ENCODE results near the gene ACADL. TPM values are rescaled to one million over a fixed set of nuclear protein-coding genes. Genes with fewer than 3 reads are reported as not detected.

Gene ACADL
- total RNA-seq, 1 donor from 2014 or later = 6.2 TPM

DNA sequence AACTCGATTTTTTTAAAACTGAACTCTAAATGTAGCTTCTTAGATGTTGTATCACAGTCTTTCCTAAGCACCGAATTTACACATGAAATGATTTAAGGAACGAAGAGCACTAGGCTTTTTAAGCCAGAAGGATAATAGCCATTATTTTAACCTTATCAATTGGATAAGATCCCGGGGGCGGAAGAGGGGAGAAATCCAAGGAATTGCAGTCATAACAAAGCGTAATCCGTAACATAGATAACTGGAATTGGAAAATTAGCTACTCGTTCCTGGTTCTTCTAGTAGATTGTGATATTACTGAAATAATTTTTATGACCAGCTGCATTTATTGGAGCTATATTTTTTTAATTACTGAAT, 53.0 kb downstream of the ACADL start:
- no peak for DNase-seq (ENCODE audit: low spot score)
- intact Hi-C loops (cut with DNase I) = no loop called here

DNA sequence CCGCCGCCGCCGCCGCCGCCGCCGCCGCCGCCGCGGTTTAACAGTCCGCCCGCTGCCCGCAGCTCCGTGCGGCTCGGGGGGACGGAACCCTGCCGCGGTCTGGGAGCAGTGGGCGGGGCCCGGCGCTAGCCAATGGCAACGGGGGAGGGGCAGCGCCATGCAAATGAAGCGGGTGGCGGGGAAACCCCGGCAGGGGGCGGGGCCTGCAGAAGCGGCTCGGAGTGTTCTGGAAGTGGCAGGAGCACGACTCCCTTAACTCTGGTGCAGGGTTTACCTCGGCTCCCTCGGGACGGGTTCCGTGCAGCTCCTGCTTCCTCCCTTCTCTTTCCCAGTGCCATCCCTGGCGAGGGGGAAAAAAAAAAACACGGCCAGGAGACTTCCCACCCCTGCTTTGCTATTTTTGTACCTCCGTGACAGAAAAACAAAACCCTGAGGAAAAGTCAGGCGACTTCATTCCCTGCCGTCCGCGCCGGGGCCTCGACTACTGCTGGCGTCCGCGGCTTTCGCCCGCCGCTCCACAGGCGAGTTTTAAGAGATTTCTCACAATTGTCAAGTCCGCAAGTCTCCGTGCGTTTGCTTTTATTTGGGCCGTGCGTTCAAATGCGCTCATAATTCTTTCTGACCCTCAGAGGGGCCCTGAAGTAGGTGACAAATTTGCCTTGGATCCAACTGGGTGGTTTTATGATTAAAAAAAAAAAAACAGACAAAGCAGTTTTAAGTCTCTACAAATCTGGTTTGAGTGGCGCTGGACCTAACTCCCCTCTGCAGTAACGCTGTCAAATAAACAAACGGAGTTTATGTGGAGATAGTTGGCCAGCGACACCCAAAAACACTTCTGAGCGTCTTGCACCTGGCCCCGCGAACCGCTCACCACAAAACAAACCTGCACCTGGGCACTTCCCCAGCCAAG, 53.7 kb downstream of the ACADL start, which contains the start of gene KANSL1L:
Gene KANSL1L (minus strand): TSS at position 101 of the 910 bp plus-strand sequence. CDS start 16,827 bp downstream, outside the sequence.
- peak; percentile 100 for DNase-seq (ENCODE audit: low spot score)
- intact Hi-C loops (cut with DNase I) = no loop called here

DNA sequence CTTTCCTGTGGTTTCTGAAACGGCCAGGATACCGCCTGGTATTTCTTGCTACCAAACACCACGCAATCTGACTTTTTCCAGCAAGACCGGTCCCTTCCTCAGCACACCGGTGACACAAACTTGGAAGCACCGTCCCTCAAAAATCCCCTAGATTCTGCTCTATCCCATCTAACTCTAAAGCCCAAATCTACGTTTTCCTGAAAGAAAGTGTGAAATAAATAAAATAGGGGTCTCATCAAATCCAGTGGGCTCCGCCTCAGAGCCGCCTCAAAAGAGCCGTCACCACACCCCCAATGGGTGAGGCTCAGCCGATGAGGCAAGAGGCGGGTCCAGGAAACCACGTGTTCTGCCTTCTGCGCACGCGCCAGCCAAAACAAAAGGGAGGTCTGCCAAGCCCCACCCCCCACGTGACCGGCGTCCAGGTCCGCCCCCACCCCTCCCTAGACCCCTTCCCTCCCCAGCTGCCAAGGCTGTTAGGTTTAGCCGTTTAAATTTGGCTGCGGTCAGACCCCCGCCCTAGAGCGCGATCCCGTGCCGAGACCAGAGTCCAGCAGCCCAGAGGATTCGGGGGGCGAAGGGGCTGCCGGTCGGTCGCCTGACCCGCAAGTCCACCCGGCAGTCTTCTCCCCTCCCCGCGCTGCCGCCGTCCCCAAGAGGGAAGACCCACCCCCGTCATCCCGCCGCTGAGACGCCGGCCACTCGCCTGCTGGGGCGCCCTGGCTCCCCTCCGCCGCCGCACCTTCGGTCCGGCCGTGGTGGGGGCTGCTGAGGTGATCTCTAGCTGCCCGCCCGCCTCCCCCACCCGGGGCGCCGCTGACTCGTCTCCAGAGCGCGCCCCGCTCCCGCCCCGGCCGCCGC, 54.6 kb downstream of the ACADL start:
- DNase-seq (ENCODE audit: low spot score) = peak; percentile 99
- intact Hi-C loops (cut with DNase I) = loop anchor here (1.0 kb wide), 1 partner anchor 168 kb away; the partner anchor contains the start of gene RPE

DNA sequence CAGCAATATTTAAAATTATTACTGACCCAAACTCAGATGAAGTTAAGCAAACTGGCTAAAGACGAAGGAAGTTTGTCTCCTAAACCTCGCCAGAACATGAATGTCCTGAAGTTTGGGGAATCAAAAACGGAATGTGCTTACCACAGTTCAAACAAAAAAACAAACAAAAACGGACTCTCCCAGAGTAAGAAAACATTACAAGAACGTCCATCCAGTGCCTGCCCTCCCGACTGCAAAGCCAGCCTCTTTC, 55.1 kb downstream of the ACADL start:
- no peak for DNase-seq (ENCODE audit: low spot score)
- intact Hi-C loops (cut with DNase I) = loop anchor here (1.0 kb wide), 1 partner anchor 168 kb away; the partner anchor contains the start of gene RPE

DNA sequence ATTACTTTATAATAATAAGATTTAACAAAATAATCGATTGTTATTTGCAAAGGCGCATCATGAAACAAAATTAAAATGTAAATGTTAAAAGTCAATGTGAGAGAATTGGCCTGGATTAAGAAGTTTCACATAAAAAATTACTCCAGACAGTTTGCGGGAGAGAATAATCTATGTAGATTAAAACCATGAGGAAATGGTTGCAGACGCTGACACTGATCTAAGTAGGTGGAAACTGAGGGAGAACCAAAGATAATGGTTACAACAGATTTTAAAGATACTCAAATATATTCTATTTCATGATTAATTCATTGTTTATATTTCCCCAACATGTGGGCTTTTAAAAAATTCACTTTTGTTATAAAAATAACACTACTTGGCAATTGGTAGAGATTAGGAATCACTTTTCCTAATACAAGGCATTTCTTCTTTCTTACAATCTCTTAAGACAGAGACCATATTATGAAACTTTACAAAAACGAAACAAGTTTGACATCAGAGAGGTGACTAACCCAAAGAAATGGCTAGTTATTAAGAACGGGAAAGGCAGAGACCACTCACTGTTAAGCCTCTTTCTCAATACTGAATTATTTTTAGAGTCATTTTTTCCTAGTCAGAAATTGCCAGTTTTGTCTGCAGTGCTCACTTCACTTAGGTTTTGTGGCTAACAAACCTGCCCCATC, 55.6 kb downstream of the ACADL start:
- intact Hi-C loops (cut with DNase I) = loop anchor here (1.0 kb wide), 1 partner anchor 167 kb away; the partner anchor contains the start of gene RPE

DNA sequence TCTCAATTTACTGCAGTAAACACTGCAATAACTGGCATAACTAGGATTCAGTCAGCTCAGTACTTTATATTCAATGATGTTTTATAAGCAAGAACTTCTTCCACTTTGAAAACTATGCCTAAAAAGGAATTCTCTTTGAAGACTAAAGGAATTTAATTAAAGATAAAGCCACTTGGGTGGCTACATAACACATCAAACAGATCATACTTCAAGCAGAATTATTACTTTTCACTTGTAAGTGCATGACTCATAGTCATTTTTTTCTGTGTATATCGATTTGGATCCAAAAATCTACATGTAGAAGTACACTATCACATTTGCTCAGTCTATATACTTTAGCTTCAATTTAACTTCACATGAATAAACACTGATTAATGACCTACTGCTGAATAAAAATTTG, 58.0 kb downstream of the ACADL start:
- intact Hi-C loops (cut with DNase I) = no loop called here
- no peak for DNase-seq (ENCODE audit: low spot score)

More for the DNA sequence above, 55.6 kb downstream of the ACADL start:
- DNase-seq (ENCODE audit: low spot score) = no peak

DNA sequence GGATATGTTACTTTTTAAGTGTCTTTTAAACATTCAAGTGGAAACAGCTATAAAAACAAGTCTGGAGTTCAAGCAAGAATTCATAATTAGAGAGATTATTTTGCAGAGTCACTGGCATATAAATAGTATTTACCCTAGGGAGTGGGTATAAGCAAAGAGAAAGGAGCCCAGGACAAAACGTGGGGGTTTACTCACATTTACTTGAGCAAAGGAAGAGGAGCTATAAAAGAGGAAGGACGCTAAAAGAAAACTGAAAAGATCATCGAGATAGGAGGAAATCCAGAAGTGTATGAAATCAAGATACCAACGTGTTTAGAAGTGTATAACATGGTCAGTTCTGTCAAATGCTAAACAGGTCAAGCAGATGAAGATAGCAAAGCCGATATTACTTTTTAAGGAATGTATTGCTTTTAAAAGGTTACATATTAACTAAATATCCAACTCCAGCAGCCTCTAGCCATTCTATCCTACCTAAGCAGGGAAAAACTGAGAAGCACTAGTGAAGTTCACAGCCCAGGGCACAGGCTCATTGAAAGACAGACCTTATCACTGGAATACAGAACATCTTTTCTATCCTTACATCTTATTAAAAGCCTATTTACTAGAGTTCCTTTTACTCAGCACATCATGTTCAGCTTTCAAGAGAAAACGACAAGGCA, 62.7 kb downstream of the ACADL start:
- DNase-seq (ENCODE audit: low spot score) = no peak
- intact Hi-C loops (cut with DNase I) = no loop called here

DNA sequence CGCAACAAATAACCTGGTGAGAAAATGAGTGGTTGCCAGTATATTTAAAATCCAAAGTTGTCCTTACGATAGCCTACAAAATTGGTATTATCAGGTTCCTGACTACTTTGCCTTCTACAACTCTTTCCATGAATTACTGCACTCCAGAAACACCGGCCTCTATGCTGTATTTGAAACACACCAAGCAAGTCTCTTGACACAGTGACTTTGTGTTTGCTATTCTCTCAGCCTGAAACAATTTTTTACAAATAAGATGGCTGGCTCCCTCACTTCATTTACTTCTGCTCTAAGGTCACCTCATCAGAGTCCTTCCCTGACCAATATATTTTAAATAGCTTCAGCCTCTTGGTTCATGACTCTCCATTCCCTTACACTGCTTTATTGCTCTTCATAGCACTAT, 66.2 kb downstream of the ACADL start:
- no peak for DNase-seq (ENCODE audit: low spot score)
- intact Hi-C loops (cut with DNase I) = no loop called here

DNA sequence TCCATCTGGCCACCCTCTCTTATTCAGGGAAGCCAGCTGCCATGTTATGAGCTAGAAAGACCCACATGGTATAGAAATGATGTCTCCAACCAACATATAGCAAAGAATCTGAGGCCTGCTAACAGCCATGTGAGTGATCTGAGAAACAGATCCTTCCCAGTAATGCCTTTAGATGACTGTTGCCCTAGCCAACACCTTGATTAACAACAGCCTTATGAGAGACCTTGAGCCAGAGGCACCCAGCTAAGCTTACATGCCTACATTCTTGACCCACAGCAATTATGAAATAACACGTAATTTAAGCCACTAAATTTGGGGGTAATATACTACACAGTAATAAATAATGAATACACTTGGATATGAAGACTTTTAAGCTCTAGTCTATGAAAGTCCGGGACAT, 67.0 kb downstream of the ACADL start:
- DNase-seq (ENCODE audit: low spot score) = no peak
- intact Hi-C loops (cut with DNase I) = no loop called here

DNA sequence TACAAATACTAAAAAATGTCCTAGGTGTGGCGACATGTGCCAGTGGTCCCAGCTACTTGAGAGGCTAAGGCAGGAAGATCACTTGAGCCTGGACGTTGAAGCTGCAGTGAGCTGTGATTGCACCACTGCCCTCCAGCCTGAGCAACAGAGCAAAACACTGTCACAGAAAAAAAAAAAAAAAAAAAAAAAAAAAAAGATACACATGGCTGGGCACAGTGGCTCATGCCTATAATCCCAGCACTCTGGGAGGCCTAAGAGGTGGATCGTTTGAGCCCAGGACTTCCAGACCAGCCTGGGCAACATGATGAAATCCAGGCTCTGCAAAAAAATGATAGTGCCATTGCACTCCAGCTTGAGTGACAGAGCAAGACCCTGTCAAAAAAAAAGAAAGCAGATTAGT, 67.7 kb downstream of the ACADL start:
- no peak for DNase-seq (ENCODE audit: low spot score)
- intact Hi-C loops (cut with DNase I) = no loop called here

DNA sequence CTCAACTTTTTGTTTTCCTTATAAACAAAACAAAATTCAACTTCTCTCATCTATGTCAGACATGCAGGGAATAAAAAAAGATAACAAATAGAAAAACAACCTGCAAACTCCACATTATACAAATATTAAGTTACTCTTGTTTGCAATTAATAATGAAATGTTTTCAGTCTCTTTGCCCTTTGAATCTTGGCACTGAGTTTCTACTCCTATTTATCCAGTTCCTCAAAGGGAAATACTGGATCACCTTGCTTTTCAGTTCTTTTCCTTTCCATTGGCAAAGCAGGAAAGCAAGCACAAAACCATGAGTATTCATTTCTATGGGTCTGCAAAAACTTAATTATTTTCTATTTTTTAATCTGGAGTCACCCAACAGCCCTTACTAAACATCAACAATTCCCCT, 77.6 kb downstream of the ACADL start:
- intact Hi-C loops (cut with DNase I) = no loop called here
- no peak for DNase-seq (ENCODE audit: low spot score)

Other genes with a start within 250 kb of the ACADL start
- gene RPE, start 222.8 kb downstream of the ACADL start, total RNA-seq = 20.2 TPM
- gene KANSL1L, start 54.0 kb downstream of the ACADL start, total RNA-seq = 25.9 TPM
- gene MYL1, start 89.7 kb upstream of the ACADL start, total RNA-seq = 17.5 TPM